ENCODE measurements around the gene ZFP3.
"Not testable (repeated sequence)": the region's sequence is repeated elsewhere in the genome, so short reads cannot be mapped to it uniquely, and the experiment has no call there.

ZFP3 gene

DNA sequence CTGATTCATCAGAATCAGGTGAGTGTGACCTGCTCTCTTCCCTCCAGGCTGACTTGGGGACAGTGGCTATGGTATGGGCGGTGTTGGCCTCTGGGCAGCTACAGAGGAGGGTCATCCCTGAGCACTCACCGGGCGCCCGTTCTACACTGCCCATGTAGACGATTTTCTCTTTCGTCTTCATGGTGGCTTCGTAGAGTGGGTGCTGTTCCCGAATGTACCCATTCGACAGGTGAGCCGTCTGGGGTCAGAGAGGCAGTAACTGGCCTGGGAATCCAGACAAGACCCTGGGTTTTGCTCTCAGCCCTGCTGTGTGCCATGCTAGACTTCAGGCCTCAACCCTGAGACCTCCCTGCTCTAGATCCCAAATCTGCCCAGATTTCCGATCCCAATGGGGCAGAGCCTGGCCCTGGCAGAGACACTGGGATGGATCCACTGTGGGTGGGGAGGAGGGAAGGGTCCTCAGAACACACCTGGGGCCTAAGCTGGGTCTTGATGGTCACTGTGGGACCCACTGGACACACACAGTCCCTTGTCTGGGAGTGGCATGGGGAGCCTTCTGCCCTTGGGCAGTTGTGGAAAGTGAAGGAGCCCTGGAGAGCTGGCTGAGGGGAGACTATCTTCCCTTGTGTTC, 50.8 kb downstream of the ZFP3 start:
- no peak overlapping the region for H3K4me3 ChIP-seq
- no peak overlapping the region for H3K27ac ChIP-seq

DNA sequence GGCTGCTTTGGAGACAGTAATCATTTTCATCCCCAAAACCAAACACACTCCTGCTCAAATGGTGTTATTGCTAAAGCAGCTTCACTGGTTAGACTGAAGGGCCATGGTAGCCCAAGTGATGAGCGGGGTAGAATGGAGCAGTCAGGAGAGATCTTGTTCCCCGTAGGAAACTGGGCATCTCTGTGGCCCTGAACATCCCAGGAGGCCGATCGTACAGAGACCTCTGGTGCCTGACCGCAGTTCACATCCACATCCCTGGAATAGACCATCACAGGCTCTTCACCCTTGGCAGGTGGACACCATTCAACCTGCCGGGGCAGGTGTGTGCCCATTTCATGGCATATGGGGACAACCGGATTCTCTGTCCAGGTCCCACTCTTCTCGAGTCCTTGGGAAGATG, 51.5 kb downstream of the ZFP3 start:
- H3K27me3 ChIP-seq; H3K9me3 ChIP-seq (replicated peaks in 1 of 11); H4K20me1 ChIP-seq; H3K4me2 ChIP-seq; H3K36me3 ChIP-seq; H3K4me3 ChIP-seq; H3K27ac ChIP-seq; H3K9ac ChIP-seq; H3K4me1 ChIP-seq: not testable (repeated sequence)

More for the DNA sequence above, 50.8 kb downstream of the ZFP3 start:
- H3K27me3 ChIP-seq = peaks cover 0 to 1% (median 0%) of the 10 kb centered on the region in 11 experiments; a peak in 2 of 22 replicates
- no peak overlapping the region for H3K9ac ChIP-seq
- H4K20me1 ChIP-seq = no peaks in the 10 kb centered on the region; a peak in 1 of 22 replicates
- H3K4me2 ChIP-seq = no peak overlapping the region
- no peaks in the 10 kb centered on the region for H3K4me1 ChIP-seq
- H3K9me3 ChIP-seq (replicated peaks in 1 of 11) = no peaks in the 10 kb centered on the region
- TF ChIP-seq Cebpa-rat (IDR thresholded peaks at IDR 0.05) = no peak
- no peaks in the 10 kb centered on the region for H3K36me3 ChIP-seq

- H3K9me3 ChIP-seq (replicated peaks in 1 of 11); H3K27ac ChIP-seq; H3K4me3 ChIP-seq; H4K20me1 ChIP-seq; H3K9ac ChIP-seq; H3K27me3 ChIP-seq; H3K36me3 ChIP-seq; H3K4me2 ChIP-seq; H3K4me1 ChIP-seq: not testable (repeated sequence)
These were observed 52.0 kb downstream of the ZFP3 start for GRCh38 chr17:5130261-5130660.

DNA sequence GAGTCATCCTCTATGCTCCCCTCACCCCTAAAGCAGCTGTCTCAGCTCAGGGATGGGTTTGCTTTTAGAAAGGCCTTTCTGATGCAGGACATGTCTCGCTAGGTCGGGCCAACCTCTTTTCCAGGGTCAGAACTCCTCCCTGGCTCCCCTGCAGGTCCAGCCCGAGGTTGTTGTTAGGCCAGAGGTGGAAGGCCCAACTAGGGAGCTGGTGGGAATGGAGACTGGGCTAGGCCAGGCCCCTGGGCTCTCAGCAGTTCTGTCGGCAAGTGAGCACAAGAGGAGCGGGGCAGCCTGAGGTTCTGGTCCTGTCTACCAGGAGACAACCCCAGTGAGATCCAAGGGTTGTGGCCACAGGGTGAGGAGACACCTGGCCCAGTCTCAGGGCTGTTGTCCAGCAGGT, 52.4 kb downstream of the ZFP3 start:
- not testable (repeated sequence) for H3K4me3 ChIP-seq; H3K27me3 ChIP-seq; H3K9ac ChIP-seq; H3K9me3 ChIP-seq (replicated peaks in 1 of 11); H3K4me2 ChIP-seq; H4K20me1 ChIP-seq; H3K36me3 ChIP-seq; H3K27ac ChIP-seq; H3K4me1 ChIP-seq

DNA sequence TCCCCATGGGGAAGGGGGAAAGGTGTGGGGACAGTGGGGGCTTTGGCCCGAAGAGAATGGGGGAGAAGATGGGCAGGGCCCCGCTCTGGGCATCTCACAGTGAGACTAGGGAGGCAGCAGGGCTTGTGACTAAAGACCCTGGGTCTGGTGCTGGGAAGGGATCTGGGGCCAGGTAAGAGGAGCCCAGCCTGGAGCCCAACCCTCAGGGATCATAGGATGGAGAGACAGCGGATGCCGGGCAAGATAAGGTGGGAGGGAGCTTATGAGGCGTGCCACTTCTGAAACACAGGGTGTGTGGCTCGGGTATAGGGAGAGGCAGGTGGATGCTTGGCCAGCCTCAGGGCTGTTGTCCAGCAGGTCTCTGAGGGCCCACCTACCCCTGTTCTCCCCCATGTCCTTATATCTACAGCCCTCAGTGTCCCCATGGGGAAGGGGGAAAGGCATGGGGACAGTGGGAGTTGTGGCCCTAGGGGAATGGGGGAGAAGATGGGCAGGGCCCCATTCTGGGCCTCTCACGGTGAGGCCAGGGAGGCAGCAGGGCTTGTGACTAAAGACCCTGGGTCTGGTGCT, 53.0 kb downstream of the ZFP3 start:
- H3K4me1 ChIP-seq = no peaks in the 10 kb centered on the region
- H4K20me1 ChIP-seq = no peaks in the 10 kb centered on the region
- no peaks in the 10 kb centered on the region for H3K27me3 ChIP-seq
- no peak overlapping the region for H3K4me3 ChIP-seq
- TF ChIP-seq Cebpa-rat (IDR thresholded peaks at IDR 0.05) = no peak
- no peak overlapping the region for H3K27ac ChIP-seq
- no peaks in the 10 kb centered on the region for H3K9me3 ChIP-seq (replicated peaks in 1 of 11)
- H3K4me2 ChIP-seq = no peak overlapping the region
- no peaks in the 10 kb centered on the region for H3K36me3 ChIP-seq
- H3K9ac ChIP-seq = no peak overlapping the region

DNA sequence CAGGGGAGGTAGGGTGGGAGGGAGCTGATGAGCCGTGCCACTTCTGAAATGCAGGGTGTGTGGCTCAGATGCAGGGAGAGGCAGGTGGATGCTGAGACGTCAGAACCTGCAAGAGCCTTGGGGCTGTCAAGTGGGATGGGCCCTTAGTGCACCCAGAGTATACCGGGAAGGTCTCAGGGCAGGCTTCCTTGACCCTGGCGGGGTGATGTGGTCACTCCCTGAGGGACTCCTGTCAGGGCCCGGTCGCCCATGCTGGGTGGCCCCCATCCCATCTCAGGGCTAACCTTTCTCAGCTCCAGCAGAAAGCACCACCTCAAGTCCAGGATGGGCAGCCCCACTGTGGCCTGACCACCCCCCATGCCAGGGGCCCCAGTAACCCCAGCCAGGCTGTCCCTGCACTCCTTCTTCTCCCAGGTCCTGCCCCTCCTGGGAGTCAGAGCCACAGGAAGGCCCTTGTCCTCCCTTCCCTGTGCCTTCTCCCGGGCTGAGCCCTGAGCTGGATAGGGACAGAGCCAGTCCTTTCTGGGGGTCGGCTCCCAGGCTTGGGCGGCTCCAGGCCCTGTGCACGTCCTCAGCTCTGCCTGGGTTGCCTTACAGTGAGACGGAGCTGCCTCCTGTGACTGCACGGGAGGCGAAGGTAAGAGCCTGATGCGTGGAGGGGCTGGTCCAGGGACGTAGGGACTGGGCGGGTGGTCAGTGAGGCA, 53.7 kb downstream of the ZFP3 start:
- not testable (repeated sequence) for H4K20me1 ChIP-seq; H3K9me3 ChIP-seq (replicated peaks in 1 of 11); H3K4me2 ChIP-seq; H3K4me3 ChIP-seq; H3K36me3 ChIP-seq; H3K27ac ChIP-seq; H3K4me1 ChIP-seq; H3K9ac ChIP-seq; H3K27me3 ChIP-seq

DNA sequence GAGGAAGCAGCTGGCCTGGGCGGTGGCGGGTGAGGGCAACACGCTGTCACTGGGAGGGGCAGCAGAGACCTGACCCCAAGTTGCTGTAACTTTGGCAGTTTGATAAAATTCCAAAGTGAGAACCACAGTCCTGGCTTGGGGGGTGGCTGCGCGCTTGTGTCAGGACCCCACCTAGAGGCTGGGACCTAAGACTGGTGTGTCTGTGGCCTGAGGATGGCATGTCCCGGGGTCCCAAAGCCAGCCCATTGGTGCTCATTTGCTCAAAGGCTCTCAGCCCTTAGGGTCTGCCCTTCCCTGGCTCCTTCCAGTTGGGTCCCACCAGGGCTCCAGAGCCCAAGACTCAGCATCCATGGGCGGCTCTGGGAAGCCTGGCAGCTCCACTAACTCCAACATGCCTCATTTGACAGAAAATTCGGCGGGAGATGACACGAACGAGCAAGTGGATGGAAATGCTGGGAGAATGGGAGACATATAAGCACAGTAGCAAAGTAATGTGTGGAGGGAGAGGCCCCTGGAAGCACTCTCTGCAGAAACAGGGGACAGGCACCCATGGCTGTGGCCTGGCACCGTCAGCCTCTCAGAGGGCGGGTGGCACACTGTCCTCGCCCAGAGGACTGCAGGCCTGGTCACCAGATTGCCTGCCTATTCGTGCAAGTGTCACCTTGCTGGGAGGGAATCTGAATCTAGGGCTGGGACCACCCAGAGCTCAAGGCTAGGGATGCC, 54.4 kb downstream of the ZFP3 start:
- H3K4me3 ChIP-seq; H3K4me2 ChIP-seq; H3K27ac ChIP-seq; H3K9ac ChIP-seq; H3K36me3 ChIP-seq; H4K20me1 ChIP-seq; H3K9me3 ChIP-seq (replicated peaks in 1 of 11); H3K27me3 ChIP-seq; H3K4me1 ChIP-seq: not testable (repeated sequence)

DNA sequence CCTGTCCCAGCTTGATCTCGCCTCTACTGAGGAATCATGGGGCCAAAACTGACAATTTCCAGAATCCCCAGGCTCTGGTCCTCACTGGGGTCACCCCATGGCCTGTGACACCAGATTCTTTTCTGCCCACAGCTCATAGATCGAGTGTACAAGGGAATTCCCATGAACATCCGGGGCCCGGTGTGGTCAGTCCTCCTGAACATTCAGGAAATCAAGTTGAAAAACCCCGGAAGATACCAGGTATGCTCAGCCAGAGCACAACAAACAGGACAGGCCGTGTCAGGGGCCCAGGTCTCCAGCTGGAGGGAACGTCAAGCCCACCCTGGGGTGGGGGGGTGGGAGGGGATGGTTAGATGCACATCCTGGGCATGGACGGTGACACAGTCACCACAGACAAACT, 55.0 kb downstream of the ZFP3 start:
- Histone ChIP-seq H3K27me3 (no peaks in the 10 kb centered on the region), H4K20me1 (no peaks in the 10 kb centered on the region), H3K4me2 (no peak overlapping the region), H3K27ac (no peak overlapping the region), H3K36me3 (no peaks in the 10 kb centered on the region), H3K4me1 (no peaks in the 10 kb centered on the region), H3K9me3 (replicated peaks in 1 of 11) (no peaks in the 10 kb centered on the region), H3K9ac (no peak overlapping the region), H3K4me3 (no peak overlapping the region)
- no peak for TF ChIP-seq Cebpa-rat (IDR thresholded peaks at IDR 0.05)

DNA sequence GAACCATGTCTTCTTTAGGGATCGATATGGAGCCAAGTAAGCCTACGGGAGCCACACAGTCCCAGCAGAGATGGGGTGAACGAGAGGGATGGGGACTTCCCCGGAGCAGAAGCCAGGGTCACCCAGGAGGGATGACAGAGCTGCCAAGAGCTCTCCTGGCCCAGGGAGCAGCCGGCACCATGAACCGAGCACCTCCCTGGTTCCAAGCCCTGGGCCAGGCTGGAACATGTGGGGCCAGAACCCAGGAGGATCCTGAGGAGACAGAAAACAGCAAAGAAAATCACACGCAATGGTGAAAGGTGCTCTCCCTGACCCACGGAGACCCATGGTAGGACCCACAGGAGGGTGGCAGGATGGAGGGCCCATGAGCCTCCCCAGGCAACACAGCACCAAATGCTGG, 55.7 kb downstream of the ZFP3 start:
- not testable (repeated sequence) for H3K4me3 ChIP-seq; H4K20me1 ChIP-seq; H3K4me2 ChIP-seq; H3K27ac ChIP-seq; H3K27me3 ChIP-seq; H3K36me3 ChIP-seq; H3K4me1 ChIP-seq; H3K9ac ChIP-seq; H3K9me3 ChIP-seq (replicated peaks in 1 of 11)

DNA sequence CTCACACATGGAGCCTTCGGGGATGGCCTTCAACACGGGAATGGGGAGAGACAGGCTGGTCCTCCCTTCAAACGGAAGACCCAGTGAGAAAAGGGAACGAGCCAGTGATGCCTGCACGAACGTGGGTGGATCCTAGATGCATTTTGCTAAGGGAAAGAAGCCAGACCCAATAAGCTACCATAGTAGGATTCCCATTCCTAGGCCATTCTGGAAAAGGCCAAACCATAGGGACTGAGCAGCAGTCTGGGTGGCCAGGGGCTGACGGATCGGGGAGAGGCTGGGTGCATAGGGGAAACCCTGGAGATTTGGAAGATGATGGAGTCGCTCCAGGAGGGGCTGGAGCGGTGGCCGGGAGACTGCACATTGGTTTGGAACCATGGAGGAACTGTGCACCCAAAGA, 56.3 kb downstream of the ZFP3 start:
- H3K27me3 ChIP-seq, H4K20me1 ChIP-seq: not testable (repeated sequence)

DNA sequence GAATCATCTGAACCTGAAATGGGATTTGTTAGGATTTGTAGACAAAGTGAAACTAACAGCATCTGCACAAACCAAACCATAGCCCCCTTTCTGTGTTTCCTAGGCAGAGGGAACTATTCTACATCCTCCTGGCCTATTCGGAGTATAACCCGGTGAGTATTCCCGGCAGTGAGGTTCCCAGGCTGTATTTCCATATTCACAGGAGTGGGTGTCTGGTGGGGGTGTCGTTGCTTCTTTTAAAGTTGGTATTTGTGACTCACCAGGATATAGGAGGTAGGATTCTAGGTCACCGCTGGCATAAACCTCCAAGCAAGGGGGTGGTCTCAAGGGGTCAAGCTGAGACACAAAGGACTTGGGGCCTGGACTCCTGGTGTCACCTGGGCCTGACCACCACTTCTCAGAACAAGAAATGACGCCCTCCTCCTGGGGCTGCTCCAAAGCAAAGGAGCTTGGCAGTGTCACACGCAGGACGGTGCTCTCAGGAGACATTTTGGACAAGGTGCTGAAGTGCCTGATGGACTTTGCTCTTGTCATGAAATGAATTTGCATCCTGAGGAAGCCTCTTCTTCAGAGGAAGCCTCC, 57.0 kb downstream of the ZFP3 start:
- not testable (repeated sequence) for H3K36me3 ChIP-seq; H3K27me3 ChIP-seq; H4K20me1 ChIP-seq; H3K9me3 ChIP-seq (replicated peaks in 1 of 11); H3K9ac ChIP-seq; H3K4me2 ChIP-seq; H3K27ac ChIP-seq; H3K4me1 ChIP-seq; H3K4me3 ChIP-seq

More for the DNA sequence above, 56.3 kb downstream of the ZFP3 start:
- H3K9ac ChIP-seq; H3K27ac ChIP-seq; H3K4me1 ChIP-seq; H3K36me3 ChIP-seq; H3K4me3 ChIP-seq; H3K4me2 ChIP-seq; H3K9me3 ChIP-seq (replicated peaks in 1 of 11): not testable (repeated sequence)
